ENCODE data around the gene FMNL3. TPM values are rescaled to one million over a fixed set of nuclear protein-coding genes. Genes with fewer than 3 reads are reported as not detected.

FMNL3 gene
- total RNA-seq, 1 experiment from 2014 or later: 3.5 TPM

DNA sequence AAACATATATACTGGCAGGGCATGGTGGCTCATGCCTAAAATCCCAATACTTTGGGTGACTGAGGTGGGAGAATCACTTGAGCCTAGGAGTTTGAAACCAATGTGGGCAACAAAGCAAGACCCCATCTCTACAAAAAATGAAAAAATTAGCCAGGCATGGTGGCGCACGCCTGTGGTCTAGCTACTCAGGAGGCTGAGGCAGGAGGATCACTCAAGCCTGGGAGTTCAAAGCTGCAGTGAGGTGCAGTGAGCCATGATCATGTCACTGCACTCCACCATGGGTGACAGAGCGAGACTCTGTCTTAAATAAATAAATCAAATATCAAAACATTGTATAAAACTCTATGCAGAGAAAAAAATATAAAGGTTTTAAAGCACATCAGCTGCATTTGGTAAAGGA is 5.2 kb downstream of the FMNL3 start:
- TF ChIP-seq MAX (IDR thresholded peaks at IDR 0.05): no peak
- TF ChIP-seq ZNF274 (IDR thresholded peaks at IDR 0.05; ENCODE audit: low read depth, low read length): no peak
- TF ChIP-seq SRF (IDR thresholded peaks at IDR 0.05; ENCODE audit: low read depth): no peak
- TF ChIP-seq CBX3 (IDR thresholded peaks at IDR 0.05; ENCODE audit: low read depth): no peak
- TF ChIP-seq ATF3 (IDR thresholded peaks at IDR 0.05): no peak
- no peak for TF ChIP-seq RAD21 (IDR thresholded peaks at IDR 0.05; ENCODE audit: low read depth)
- no peak for TF ChIP-seq FOSL1 (IDR thresholded peaks at IDR 0.05; ENCODE audit: low read depth)
- TF ChIP-seq EZH2 (IDR thresholded peaks at IDR 0.05): no peak
- TF ChIP-seq ELF1 (IDR thresholded peaks at IDR 0.05; ENCODE audit: borderline replicate concordance, low read depth): no peak
- no peak for TF ChIP-seq POLR2AphosphoS5 (IDR thresholded peaks at IDR 0.05; ENCODE audit: low read depth, low read length)
- TF ChIP-seq, protein P1, sequence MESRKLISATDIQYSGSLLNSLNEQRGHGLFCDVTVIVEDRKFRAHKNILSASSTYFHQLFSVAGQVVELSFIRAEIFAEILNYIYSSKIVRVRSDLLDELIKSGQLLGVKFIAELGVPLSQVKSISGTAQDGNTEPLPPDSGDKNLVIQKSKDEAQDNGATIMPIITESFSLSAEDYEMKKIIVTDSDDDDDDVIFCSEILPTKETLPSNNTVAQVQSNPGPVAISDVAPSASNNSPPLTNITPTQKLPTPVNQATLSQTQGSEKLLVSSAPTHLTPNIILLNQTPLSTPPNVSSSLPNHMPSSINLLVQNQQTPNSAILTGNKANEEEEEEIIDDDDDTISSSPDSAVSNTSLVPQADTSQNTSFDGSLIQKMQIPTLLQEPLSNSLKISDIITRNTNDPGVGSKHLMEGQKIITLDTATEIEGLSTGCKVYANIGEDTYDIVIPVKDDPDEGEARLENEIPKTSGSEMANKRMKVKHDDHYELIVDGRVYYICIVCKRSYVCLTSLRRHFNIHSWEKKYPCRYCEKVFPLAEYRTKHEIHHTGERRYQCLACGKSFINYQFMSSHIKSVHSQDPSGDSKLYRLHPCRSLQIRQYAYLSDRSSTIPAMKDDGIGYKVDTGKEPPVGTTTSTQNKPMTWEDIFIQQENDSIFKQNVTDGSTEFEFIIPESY (IDR thresholded peaks at IDR 0.05; ENCODE audit: extremely low read depth, insufficient replicate concordance, low read length): no peak
- TF ChIP-seq CTCF (IDR thresholded peaks at IDR 0.05 in 2 of 3, conservative IDR thresholded peaks at IDR 0.05 in 1 of 3; ENCODE audit: borderline replicate concordance in 1 of 3, insufficient read depth in 1 of 3, low read depth in 2 of 3, low read length in 2 of 3): no peak
- no peak for TF ChIP-seq TCF7L2 (IDR thresholded peaks at IDR 0.05; ENCODE audit: borderline replicate concordance, extremely low read depth, insufficient read depth, insufficient read length)
- no peak for TF ChIP-seq SIN3A (IDR thresholded peaks at IDR 0.05; ENCODE audit: low read depth)
- TF ChIP-seq REST (IDR thresholded peaks at IDR 0.05; ENCODE audit: low read depth): no peak
- no peak overlapping the region for H3K4me2 ChIP-seq (ENCODE audit: low read length)
- no peak for ATAC-seq
- H3K4me3 ChIP-seq (replicated peaks in 1 of 2; ENCODE audit: low read depth in 1 of 2, low read length in 2 of 2): no peak overlapping the region
- no peak overlapping the region for H2AFZ ChIP-seq (ENCODE audit: low read depth, low read length, poor library complexity, severe bottlenecking)
- H3K4me1 ChIP-seq (ENCODE audit: control insufficient read depth in 1 of 2, insufficient read depth in 2 of 2, low read length in 2 of 2): peaks cover 0 to 18% of the 10 kb centered on the region in 2 experiments
- intact Hi-C loops (cut with micrococcal nuclease): no loop called here
- no peaks in the 10 kb centered on the region for H3K79me2 ChIP-seq (ENCODE audit: insufficient read depth, low read length)
- ChIA-PET CTCF (no interaction called here), POLR2A (no interaction called here), RAD21 (ENCODE audit: low non-redundant PET in 1 of 2, low total read pairs in 2 of 2, uncharacterized antibody in 2 of 2, unreplicated experiment in 2 of 2) (no interaction called here)
- H3K9me3 ChIP-seq (ENCODE audit: control insufficient read depth in 1 of 2, insufficient read depth in 1 of 2, low read depth in 1 of 2, low read length in 2 of 2): no peaks in the 10 kb centered on the region
- no peak for DNase-seq (ENCODE audit: low read depth, low spot score)
- H4K20me1 ChIP-seq (ENCODE audit: insufficient read depth): no peaks in the 10 kb centered on the region
- no peaks in the 10 kb centered on the region for H3K9me2 ChIP-seq (ENCODE audit: insufficient read depth)
- H3K27ac ChIP-seq (ENCODE audit: low read depth, low read length): no peak overlapping the region
- no peaks in the 10 kb centered on the region for H3K36me3 ChIP-seq (ENCODE audit: control insufficient read depth in 1 of 2, insufficient read depth in 2 of 2, low read length in 2 of 2)
- BruUV-seq (replicated peaks): no TSS peak
- H3K9ac ChIP-seq (ENCODE audit: low read length): no peak overlapping the region
- no peaks in the 10 kb centered on the region; the same call in 1 of the 2 replicates for H3K27me3 ChIP-seq (ENCODE audit: insufficient read depth, low read length)
